Neural progenitor cell (in vitro differentiated cells): ENCODE measurements around the gene MYO1F. TPM values are rescaled to one million over a fixed set of nuclear protein-coding genes. Genes with fewer than 3 reads are reported as not detected.
A peak's percentile ranks its signal among the peaks of the same experiment; 100 is the strongest.

Experiments
- DNase-seq: peaks from one replicate; pipeline ENCODE4 v3.0.0-alpha.2; 2016; ENCODE audit warnings: low spot score
- H2AFZ ChIP-seq: fragments of 200-600 bp; sonication (generic); replicated peaks from 2 replicates; pipeline ENCODE4 v1.6.1; 2016; ENCODE audit warnings: antibody characterized with exemption
- H3F3A ChIP-seq: fragments of 200-600 bp; sonication (generic); 2 replicates; pipeline ENCODE4 v1.6.1; 2016; ENCODE audit warnings: antibody characterized with exemption, low read depth
- H3K27ac ChIP-seq: fragments of 200-600 bp; sonication (generic); 2 replicates; pipeline ENCODE4 v1.5.1; 2016; ENCODE audit warnings: mild to moderate bottlenecking
- H3K27me3 ChIP-seq: fragments of 200-600 bp; sonication (generic); 2 replicates; pipeline ENCODE4 v1.6.1; 2016; ENCODE audit warnings: mild to moderate bottlenecking, moderate library complexity
- H3K36me3 ChIP-seq: fragments of 200-600 bp; sonication (generic); 2 replicates; pipeline ENCODE4 v1.5.1; 2016
- H3K4me1 ChIP-seq: fragments of 200-600 bp; sonication (generic); 2 replicates; pipeline ENCODE4 v1.6.1; 2016; ENCODE audit warnings: mixed run types
- H3K4me2 ChIP-seq: fragments of 200-600 bp; sonication (generic); 2 replicates; pipeline ENCODE4 v1.6.1; 2016
- H3K4me3 ChIP-seq: fragments of 200-600 bp; sonication (generic); 2 replicates; pipeline ENCODE4 v1.5.1; 2016
- H3K79me2 ChIP-seq: fragments of 200-600 bp; sonication (generic); 2 replicates; pipeline ENCODE4 v1.6.1; 2016; ENCODE audit warnings: low read depth
- H3K9ac ChIP-seq: fragments of 200-600 bp; sonication (generic); 2 replicates; pipeline ENCODE4 v1.6.1; 2016
- H3K9me3 ChIP-seq: fragments of 200-600 bp; sonication (generic); 2 replicates; pipeline ENCODE4 v1.5.1; 2016; ENCODE audit warnings: low read depth
- H4K20me1 ChIP-seq: fragments of 200-600 bp; sonication (generic); 2 replicates; pipeline ENCODE4 v1.6.1; 2016; ENCODE audit warnings: low read depth
- H3K27ac Mint-ChIP-seq: 3 replicates; pipeline ENCODE4 v1.8.0; 2021; ENCODE audit warnings: mixed read lengths
- H3K27me3 Mint-ChIP-seq: 2 replicates; pipeline ENCODE4 v1.8.0; 2022; ENCODE audit warnings: low read depth, mild to moderate bottlenecking, inconsistent platforms, moderate library complexity, mixed read lengths; ENCODE audit not compliant: insufficient read depth
- H3K36me3 Mint-ChIP-seq: 3 replicates; pipeline ENCODE4 v1.8.0; 2021; ENCODE audit warnings: mixed read lengths
- H3K4me1 Mint-ChIP-seq: 3 replicates; pipeline ENCODE4 v1.8.0; 2021; ENCODE audit warnings: mixed read lengths
- H3K4me3 Mint-ChIP-seq: 3 replicates; pipeline ENCODE4 v1.8.0; 2021; ENCODE audit warnings: mild to moderate bottlenecking, moderate library complexity, mixed read lengths
- H3K9me3 Mint-ChIP-seq: 3 replicates; pipeline ENCODE4 v1.8.0; 2020; ENCODE audit warnings: mixed read lengths
- EZH2 ChIP-seq: fragments of 200-600 bp; sonication (generic); IDR thresholded peaks from 2 replicates; pipeline ENCODE4 v1.6.1; 2017; ENCODE audit warnings: antibody characterized with exemption, mild to moderate bottlenecking, moderate library complexity
- EZH2phosphoT487 ChIP-seq: fragments of 200-600 bp; sonication (generic); IDR thresholded peaks from 2 replicates; pipeline ENCODE4 v1.6.1; 2017; ENCODE audit warnings: antibody characterized with exemption
- total RNA-seq: library from RNA; depleted of rRNA; stranded (reverse); fragments of >200 nt; gene quantifications from 2 replicates; pipeline ENCODE4 v1.2.3, GENCODE V29; 2015; ENCODE audit warnings: low replicate concordance
- TF ChIP-seq, protein P1 (sequence below): fragments of 200-600 bp; sonication (generic); IDR thresholded peaks from 2 replicates; pipeline ENCODE4 v1.5.1; 2017; ENCODE audit warnings: antibody characterized with exemption, mild to moderate bottlenecking

The MYO1F gene
- total RNA-seq, 1 donor from 2014 or later, result 0.15 TPM

DNA sequence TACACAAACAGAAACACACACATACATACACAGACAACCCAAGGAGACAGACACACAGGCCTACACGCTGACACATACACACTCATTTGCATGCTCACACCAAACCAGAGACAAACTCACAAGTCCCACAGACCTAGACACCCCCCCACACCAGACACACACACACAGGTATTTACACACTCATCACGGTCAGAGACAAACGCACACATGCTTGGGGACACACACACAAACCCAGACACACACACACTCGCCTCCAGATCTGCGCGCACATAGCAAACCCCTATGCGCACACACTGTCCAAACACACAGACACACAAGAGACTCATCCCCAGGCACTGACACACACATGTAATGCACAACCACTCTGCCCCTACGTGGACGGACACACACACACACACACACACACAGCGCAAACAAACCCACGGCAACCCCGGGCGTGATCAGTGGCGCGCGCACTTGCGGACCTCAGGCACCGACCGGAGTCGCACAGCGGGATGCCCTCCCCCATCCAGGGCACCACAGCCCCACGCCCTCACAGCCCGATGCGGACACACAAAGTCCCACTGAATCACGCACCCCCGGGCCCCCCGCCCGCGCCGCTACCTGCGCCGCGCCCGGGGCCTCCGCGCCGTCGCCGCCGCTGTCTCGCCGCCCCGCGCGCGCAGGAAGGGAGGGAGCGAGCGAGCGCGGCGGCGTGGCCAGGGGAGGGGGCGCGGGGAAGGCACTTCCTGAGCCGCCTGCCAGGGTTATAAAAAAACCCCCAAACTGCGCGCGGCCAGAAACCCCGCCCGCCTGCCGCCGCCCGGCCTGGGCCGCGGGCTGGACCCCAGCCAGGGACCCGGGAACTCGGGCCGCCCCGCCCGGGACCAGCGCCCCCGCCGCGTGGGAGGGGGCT is 33.0 kb upstream of the MYO1F start, which contains the start of gene ADAMTS10:
ADAMTS10 (minus strand) TSS at position 675 of the 895 bp plus-strand sequence. CDS start 5,005 bp downstream, outside the sequence.
- Histone ChIP-seq H3K4me1 (peaks cover 14% of the 10 kb centered on the region), H3K79me2 (peaks cover 4% of the 10 kb centered on the region), H4K20me1 (peaks cover 9% of the 10 kb centered on the region), H3K36me3 (no peaks in the 10 kb centered on the region), H3K9me3 (no peaks in the 10 kb centered on the region), H2AFZ (peak within 1 kb of the TSS; percentile 4), H3K9ac (no peak within 1 kb of the TSS), H3K27me3 (no peaks in the 10 kb centered on the region), H3F3A (peaks cover 31% of the 10 kb centered on the region), H3K4me2 (peak within 1 kb of the TSS; percentile 81), H3K27ac (no peak within 1 kb of the TSS), H3K4me3 (peak within 1 kb of the TSS; percentile 76)
- peaks cover 18% of the 10 kb centered on the region for H3K27me3 Mint-ChIP-seq
- peak within 1 kb of the TSS; percentile 96 for H3K4me3 Mint-ChIP-seq
- no peak for TF ChIP-seq EZH2
- no peak for TF ChIP-seq EZH2phosphoT487
- TF ChIP-seq, protein P1, sequence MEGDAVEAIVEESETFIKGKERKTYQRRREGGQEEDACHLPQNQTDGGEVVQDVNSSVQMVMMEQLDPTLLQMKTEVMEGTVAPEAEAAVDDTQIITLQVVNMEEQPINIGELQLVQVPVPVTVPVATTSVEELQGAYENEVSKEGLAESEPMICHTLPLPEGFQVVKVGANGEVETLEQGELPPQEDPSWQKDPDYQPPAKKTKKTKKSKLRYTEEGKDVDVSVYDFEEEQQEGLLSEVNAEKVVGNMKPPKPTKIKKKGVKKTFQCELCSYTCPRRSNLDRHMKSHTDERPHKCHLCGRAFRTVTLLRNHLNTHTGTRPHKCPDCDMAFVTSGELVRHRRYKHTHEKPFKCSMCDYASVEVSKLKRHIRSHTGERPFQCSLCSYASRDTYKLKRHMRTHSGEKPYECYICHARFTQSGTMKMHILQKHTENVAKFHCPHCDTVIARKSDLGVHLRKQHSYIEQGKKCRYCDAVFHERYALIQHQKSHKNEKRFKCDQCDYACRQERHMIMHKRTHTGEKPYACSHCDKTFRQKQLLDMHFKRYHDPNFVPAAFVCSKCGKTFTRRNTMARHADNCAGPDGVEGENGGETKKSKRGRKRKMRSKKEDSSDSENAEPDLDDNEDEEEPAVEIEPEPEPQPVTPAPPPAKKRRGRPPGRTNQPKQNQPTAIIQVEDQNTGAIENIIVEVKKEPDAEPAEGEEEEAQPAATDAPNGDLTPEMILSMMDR, result no peak
- H3K36me3 Mint-ChIP-seq, result peaks cover 3% of the 10 kb centered on the region
- H3K9me3 Mint-ChIP-seq, result peaks cover 2% of the 10 kb centered on the region
- H3K4me1 Mint-ChIP-seq, result peaks cover 33% of the 10 kb centered on the region
- peak within 1 kb of the TSS; percentile 93 for H3K27ac Mint-ChIP-seq
- peak; percentile 74 for DNase-seq

DNA sequence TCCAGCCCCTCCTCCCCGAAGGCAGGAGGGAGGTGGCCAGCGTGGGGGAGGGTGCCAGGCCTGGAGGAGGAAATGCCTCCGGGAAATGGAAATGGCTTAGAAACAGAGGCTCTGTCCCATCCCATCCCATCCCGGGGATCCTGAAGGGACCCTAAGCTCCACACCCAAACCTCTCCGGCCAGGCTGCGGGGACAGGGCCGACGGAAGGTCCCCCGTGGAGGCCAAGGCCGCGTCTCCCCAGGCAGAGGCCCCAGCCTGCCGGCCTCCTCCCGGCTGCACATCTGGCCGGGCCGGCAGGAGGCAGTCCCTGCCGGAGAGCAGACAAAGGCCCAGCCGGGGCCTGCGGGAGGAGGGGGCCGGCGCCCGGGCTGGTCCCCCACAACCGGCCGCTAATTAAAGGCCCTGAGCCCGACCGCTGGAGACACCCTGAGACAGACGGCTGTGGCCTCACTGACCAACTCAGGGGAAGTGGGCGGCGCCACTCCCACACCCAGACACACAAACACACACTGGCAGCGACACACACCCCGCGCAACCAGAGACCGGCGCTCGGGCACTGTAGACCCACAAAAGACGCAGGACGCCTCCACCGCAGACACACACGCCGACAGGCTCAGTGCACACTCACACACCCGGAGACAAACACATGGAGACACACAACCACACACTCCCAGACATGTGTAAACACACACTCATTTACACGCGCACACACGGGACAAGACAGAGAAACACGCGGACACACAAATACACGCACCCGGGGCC is 32.2 kb upstream of the MYO1F start:
- peaks cover 4% of the 10 kb centered on the region for H3K79me2 ChIP-seq
- H4K20me1 ChIP-seq, result peaks cover 9% of the 10 kb centered on the region
- H3K9me3 ChIP-seq, result peaks cover 4% of the 10 kb centered on the region
- peaks cover 31% of the 10 kb centered on the region for H3F3A ChIP-seq
- TF ChIP-seq EZH2phosphoT487 (no peak), EZH2 (no peak)
- TF ChIP-seq, protein P1, result peak; percentile 31
- H3K27me3 ChIP-seq, result no peaks in the 10 kb centered on the region
- peaks cover 2% of the 10 kb centered on the region for H3K9me3 Mint-ChIP-seq
- peak; percentile 92 for DNase-seq
- peak overlapping the region; percentile 81 for H3K4me2 ChIP-seq
- no peak overlapping the region for H3K9ac ChIP-seq
- no peak overlapping the region for H3K27ac ChIP-seq
- H3K27ac Mint-ChIP-seq, result peak overlapping the region; percentile 93
- H3K4me3 ChIP-seq, result peak overlapping the region; percentile 76
- H3K36me3 Mint-ChIP-seq, result peaks cover 7% of the 10 kb centered on the region
- H3K36me3 ChIP-seq, result no peaks in the 10 kb centered on the region
- peak overlapping the region; percentile 96 for H3K4me3 Mint-ChIP-seq
- H3K27me3 Mint-ChIP-seq, result peaks cover 18% of the 10 kb centered on the region
- H3K4me1 ChIP-seq, result peaks cover 14% of the 10 kb centered on the region
- H2AFZ ChIP-seq, result peak overlapping the region; percentile 4
- H3K4me1 Mint-ChIP-seq, result peaks cover 33% of the 10 kb centered on the region

DNA sequence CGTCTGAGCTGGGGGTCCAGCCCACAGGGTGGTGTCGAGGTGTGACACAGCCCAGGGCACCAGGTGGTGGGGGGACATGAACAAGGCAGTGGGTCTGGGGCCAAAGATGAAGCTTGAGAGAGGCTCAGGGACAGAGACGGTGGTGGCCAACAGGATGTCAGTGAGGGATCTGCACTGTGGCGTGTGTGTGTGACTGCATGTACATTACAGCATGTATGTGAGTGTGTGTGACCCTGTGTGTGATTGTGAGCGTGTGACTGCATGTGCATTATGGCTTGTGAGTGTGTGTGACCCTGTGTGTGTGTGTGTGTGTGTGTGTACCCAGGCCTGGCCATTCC is 31.7 kb upstream of the MYO1F start:
- no peak for TF ChIP-seq EZH2phosphoT487
- no peak for TF ChIP-seq EZH2
- no peak overlapping the region for H3K27ac ChIP-seq

More for the DNA sequence above, 31.7 kb upstream of the MYO1F start:
- H3K27ac Mint-ChIP-seq, result peak overlapping the region; percentile 93
- Histone ChIP-seq H3K9me3 (peaks cover 4% of the 10 kb centered on the region), H2AFZ (no peak overlapping the region), H3K4me3 (peak overlapping the region; percentile 76), H4K20me1 (peaks cover 9% of the 10 kb centered on the region), H3K79me2 (peaks cover 4% of the 10 kb centered on the region), H3K4me2 (peak overlapping the region; percentile 81), H3K27me3 (no peaks in the 10 kb centered on the region), H3K9ac (no peak overlapping the region), H3K36me3 (no peaks in the 10 kb centered on the region), H3K4me1 (peaks cover 14% of the 10 kb centered on the region), H3F3A (peaks cover 31% of the 10 kb centered on the region)
- peaks cover 2% of the 10 kb centered on the region for H3K9me3 Mint-ChIP-seq
- peaks cover 8% of the 10 kb centered on the region for H3K36me3 Mint-ChIP-seq
- H3K4me1 Mint-ChIP-seq, result peaks cover 33% of the 10 kb centered on the region
- H3K4me3 Mint-ChIP-seq, result peak overlapping the region; percentile 88
- peaks cover 18% of the 10 kb centered on the region for H3K27me3 Mint-ChIP-seq
- DNase-seq, result no peak
